GM18505 (cell line): ENCODE results near the gene ARL1.

Source experiments
- ATAC-seq: cut with Tn5 transposase; IDR thresholded peaks from one replicate; pipeline ENCODE4 v1.9.1; 2021; ENCODE audit not compliant: unreplicated experiment
- POLR2A ChIP-seq: IDR thresholded peaks from 4 replicates; pipeline ENCODE4 v1.6.1; 2011; ENCODE audit warnings: borderline replicate concordance; ENCODE audit not compliant: insufficient read depth, insufficient read length; ENCODE audit errors: extremely low read depth

ARL1 gene

GRCh38 chr12:101375573-101375972, 32.0 kb downstream of the ARL1 start:
- no peak for ATAC-seq

DNA sequence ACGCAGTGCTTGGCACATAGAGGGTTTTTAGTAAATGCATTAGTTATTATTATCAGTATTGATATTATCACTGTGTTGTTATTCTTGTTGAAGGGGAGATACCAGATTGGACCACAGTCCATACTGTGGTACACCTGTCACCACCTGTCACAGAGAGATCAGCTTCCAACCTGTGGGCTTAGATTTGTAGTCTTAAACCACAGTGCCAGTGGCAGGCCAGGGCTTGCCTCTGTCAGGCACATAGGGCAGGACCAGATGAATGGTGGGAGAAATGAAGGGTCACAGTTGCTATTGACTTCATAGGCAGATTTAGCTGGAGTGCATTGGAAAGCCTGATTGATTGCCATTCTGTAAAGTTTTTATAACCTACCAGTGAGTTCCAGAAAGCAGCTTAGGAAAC, 35.1 kb downstream of the ARL1 start:
- ATAC-seq: no peak
- TF ChIP-seq POLR2A: no peak

More at GRCh38 chr12:101375573-101375972, 32.0 kb downstream of the ARL1 start:
- no peak for TF ChIP-seq POLR2A

- no peak for TF ChIP-seq POLR2A
- ATAC-seq: no peak
These were observed 39.6 kb downstream of the ARL1 start for GRCh38 chr12:101368016-101368415.

GRCh38 chr12:101361455-101361854, 46.1 kb downstream of the ARL1 start:
- no peak for TF ChIP-seq POLR2A
- ATAC-seq: no peak

- no peak for ATAC-seq
- TF ChIP-seq POLR2A: no peak
These were observed 50.8 kb downstream of the ARL1 start for GRCh38 chr12:101356794-101357193.

DNA sequence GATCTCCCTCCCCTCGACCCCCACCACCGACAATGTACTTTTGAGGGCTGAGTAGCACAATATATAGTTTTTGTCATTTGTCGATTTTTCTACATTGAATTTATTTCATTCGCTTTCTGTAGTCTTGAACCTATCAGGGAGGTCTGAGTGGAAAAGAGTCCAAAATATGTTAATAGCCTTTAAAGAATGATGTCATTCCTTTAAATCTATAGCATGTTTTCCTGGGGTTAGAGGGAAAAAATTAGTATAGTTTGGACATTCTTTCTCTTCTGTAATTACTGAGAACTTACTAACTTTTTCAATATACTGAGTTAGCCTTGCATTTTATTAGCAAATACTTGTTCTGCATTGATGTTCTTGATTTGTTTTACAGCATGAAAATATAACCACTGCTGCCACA, 55.9 kb downstream of the ARL1 start:
- TF ChIP-seq POLR2A: no peak
- no peak for ATAC-seq

DNA sequence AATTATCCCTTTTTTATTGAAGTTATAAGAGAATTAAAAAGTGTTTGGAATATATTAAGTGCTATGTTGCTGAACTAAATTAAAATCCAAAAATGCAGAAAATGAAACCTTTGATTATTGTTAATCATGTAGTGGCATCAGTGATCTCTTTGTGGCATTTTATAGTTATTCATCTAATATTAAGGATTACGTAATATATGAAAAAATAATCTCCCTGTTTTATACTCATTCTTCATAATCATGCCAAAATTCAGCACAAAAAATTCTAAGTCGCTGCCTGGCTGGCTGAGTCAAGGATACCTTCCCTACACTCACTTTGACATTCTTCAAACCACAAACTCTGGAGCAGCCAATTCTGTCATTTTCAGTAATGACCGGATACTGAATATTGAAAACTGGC, 63.7 kb downstream of the ARL1 start:
- TF ChIP-seq POLR2A: no peak
- no peak for ATAC-seq
